GM19193 (cell line): ENCODE measurements around the gene EFNB3.

Source experiments
- POLR2A ChIP-seq: IDR thresholded peaks from 4 replicates; pipeline ENCODE4 v1.6.1; 2011; ENCODE audit not compliant: insufficient read depth, insufficient read length; ENCODE audit errors: extremely low read depth

EFNB3 gene

DNA sequence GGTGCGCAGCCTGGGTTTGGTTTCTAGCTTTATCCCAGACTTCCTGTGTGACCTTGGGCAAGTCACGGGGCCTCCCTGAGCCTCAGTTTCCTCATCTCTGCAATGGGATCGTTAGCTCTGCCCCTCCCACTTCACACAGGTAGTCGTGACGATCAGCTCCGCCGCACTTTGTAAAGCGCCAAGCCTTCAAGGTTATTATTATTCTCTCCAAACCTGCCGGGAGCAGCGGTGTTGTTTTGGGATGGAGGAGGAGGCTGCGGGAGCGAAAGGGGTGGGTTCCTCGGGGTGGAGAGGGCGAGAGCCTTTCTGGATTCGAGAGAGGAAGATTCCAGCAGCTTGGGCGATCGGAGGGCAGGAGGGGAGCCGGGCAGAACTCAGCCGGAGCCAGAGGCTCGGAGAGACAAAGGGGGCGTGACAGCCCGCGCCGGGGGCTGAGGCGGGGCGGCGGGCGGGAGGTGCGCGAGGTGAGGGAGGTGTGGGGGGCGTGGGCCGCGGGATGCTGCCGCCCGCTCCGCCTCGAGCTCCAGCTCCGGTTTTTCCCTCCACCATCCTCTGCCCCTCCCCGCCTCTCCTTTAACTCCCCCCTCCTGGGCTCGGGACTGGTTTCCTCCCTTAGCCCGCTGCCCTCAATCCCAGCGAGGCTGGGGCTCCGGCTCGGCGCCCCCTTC is at the start of gene EFNB3:
Gene EFNB3, plus strand, starts transcription at position 602 of the 668 bp plus-strand sequence. CDS start 397 bp downstream, outside the sequence.
- TF ChIP-seq POLR2A: no peak

DNA sequence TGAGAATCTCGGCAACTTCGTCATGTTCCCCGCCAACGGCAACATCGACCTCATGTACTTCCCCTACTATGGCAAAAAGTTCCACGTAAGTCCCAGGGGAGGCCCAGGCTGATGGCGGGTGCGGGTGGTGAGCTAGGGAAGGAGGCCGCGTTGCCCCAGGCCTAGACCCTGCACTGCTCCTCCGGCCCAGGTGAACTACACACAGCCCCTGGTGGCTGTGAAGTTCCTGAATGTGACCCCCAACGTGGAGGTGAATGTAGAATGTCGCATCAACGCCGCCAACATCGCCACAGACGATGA is 49.5 kb upstream of the EFNB3 start:
- no peak for TF ChIP-seq POLR2A

GRCh38 chr17:7656958-7657609 is 47.9 kb upstream of the EFNB3 start:
- no peak for TF ChIP-seq POLR2A

DNA sequence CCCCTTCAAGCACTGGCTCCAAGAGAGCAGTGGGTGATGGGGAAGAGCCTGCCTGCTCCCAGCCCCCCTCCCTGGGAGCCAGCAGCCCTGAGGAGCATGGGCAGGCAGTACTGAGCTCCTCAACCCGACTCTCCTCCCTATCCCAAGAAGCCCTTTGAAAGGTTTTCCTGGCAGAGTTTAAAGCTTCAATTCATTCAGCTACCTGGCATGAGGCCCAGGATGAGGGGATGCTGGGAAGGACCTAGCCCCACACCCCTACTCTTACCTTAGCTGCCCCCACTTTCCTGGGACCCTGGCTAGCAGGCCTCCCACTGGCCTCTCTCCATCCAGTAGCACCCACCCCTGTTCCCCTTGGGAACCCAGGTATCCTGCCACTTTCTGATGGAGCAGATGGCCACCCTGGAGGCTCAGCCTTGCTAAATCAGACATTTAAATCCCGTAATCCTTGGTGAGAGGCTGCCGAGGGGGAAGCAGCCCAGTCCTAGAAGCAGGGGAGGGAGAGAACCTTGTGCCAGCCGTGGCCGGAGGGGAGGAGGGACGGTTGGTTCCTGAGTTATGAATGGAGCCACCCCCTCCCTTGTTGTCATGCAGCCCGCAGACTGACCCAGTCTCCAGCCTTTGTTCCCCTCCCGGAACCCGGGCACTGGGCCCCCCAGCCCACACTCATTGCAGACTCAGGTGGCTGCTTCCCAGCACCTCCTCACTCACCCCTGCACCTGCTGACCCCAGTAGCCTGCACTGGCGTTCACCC is 37.2 kb upstream of the EFNB3 start:
- TF ChIP-seq POLR2A: no peak

DNA sequence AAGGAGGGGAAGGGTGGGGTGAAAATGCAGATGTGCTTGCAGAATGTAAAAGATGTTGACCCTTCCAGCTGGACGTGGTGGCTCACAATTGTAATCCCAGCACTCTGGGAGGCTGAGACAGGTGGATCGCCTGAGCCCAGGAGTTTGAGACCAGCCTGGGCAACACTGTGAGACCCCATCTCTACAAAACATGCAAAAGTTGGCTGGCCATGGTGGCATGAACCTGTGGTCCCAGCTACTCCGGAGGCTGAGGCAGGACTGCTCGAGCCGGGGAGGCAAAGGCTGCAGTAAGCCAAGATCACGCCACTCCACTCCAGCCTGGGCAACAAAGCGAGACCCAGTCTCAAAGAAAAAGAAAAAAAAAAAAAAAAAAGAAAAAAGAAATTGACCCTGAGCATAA is 36.5 kb upstream of the EFNB3 start:
- no peak for TF ChIP-seq POLR2A

DNA sequence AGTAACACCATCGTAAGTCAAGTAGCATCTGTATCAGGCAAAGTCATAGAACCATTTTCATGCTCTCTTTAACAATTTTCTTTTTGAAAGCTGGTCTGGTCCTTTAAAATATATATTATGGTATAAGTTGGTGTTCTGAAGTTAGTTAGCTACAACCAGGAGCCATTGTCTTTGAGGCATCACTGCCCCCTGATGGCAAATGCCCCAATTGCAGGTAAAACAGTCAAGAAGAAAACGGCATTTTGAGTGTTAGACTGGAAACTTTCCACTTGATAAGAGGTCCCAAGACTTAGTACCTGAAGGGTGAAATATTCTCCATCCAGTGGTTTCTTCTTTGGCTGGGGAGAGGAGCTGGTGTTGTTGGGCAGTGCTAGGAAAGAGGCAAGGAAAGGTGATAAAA is 31.8 kb upstream of the EFNB3 start:
- no peak for TF ChIP-seq POLR2A

DNA sequence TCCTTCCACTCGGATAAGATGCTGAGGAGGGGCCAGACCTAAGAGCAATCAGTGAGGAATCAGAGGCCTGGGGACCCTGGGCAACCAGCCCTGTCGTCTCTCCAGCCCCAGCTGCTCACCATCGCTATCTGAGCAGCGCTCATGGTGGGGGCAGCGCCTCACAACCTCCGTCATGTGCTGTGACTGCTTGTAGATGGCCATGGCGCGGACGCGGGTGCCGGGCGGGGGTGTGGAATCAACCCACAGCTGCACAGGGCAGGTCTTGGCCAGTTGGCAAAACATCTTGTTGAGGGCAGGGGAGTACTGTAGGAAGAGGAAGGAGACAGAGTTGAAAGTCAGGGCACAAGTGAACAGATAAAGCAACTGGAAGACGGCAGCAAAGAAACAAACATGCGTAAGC is 30.1 kb upstream of the EFNB3 start:
- peak; percentile 24 for TF ChIP-seq POLR2A

DNA sequence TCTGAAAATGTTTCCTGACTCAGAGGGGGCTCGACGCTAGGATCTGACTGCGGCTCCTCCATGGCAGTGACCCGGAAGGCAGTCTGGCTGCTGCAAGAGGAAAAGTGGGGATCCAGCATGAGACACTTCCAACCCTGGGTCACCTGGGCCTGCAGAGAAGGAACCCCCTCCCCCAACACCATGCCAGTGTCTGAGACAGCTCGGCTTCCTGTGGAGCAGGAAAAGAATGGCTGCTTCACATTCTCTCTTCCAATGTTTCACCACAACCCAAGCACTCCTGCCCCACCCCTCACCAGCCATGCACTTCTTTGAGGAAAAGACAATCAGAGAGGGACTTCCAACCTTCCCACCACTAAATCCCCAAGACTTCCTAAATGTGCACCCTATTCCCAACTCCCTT is 28.5 kb upstream of the EFNB3 start:
- TF ChIP-seq POLR2A: no peak

GRCh38 chr17:7677388-7678067 is 27.5 kb upstream of the EFNB3 start:
- no peak for TF ChIP-seq POLR2A

- no peak for TF ChIP-seq POLR2A
Observed at GRCh38 chr17:7684851-7685532, 20.0 kb upstream of the EFNB3 start.

DNA sequence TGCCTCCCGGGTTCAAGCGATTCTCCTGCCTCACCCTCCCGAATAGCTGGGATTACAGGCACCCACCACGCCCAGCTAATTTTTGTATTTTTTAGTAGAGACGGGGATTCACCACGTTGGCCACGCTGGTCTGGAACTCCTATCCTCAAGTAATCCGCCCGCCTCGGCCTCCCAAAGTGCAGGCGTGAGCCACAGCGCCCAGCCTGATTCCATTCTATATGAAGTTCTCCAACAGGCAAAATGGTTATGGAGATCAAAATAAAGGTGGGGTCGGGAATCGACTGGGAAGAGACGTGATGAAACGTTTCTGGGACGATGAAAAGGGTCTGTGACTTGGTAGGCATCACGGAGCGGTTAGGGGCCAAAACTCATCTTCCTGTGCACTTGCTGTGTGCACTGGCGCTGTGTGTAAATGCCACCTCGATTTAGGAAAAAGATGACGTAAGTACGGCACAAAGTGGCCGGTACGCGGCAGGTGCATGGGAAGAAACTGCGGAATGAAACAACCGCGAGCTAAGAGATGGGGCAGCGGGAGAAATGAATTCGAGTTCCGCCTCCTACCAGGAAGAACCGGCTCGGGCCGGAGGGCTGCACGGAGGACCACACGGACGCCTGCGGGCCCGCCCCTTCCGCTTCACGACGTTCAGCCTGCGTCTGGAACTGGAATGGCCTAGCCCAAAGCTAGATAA is 19.3 kb upstream of the EFNB3 start:
- peak; percentile 77 for TF ChIP-seq POLR2A

- peak; percentile 89 for TF ChIP-seq POLR2A
Observed at GRCh38 chr17:7686222-7687071, 18.6 kb upstream of the EFNB3 start.

DNA sequence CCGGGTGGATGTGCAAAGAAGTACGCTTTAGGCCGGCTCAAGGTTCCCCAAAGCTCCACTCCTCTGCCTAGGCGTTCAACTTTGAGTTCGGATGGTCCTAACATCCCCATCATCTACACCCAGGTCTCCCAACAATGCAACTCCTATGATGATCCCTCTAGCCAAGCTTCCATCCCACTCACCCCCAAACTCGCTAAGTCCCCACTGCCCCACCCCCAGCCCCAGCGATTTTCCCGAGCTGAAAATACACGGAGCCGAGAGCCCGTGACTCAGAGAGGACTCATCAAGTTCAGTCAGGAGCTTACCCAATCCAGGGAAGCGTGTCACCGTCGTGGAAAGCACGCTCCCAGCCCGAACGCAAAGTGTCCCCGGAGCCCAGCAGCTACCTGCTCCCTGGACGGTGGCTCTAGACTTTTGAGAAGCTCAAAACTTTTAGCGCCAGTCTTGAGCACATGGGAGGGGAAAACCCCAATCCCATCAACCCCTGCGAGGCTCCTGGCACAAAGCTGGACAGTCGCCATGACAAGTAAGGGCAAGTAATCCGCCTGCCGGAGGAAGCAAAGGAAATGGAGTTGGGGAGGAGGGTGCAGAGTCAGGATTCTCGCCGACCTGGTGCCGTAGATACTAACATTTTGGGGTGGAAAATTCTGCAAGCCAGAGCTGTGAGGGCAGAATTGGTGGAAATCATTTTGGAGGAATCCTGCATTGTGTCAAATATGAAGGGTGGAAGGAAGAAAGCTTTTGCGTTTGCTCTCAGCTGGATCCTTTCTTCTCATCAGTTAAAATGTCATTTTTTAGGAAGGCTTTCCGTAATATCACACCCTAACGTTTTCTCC is 17.7 kb upstream of the EFNB3 start, which contains the start of gene TP53:
Gene TP53, minus strand, starts transcription at position 419 of the 836 bp plus-strand sequence. CDS start 10,896 bp downstream, outside the sequence.
- peak; percentile 99 for TF ChIP-seq POLR2A
